HEK293 (cell line): ENCODE data around the gene RPS5.

Experiments used
- GFI1B ChIP-seq: fragments of 450-650 bp; formaldehyde crosslinking; IDR thresholded peaks from 2 replicates; pipeline ENCODE4 v1.5.1; 2016; ENCODE audit warnings: missing biosample characterization, missing genetic modification characterization
- KLF16 ChIP-seq: fragments of 450-650 bp; formaldehyde crosslinking; IDR thresholded peaks from 2 replicates; pipeline ENCODE4 v1.5.1; 2017; ENCODE audit warnings: missing biosample characterization, missing genetic modification characterization
- KLF8 ChIP-seq: fragments of 450-650 bp; formaldehyde crosslinking; IDR thresholded peaks from 2 replicates; pipeline ENCODE4 v1.5.1; 2016; ENCODE audit warnings: missing biosample characterization, missing genetic modification characterization
- MYNN ChIP-seq: fragments of 450-650 bp; formaldehyde crosslinking; IDR thresholded peaks from 2 replicates; pipeline ENCODE4 v1.5.1; 2016; ENCODE audit warnings: missing biosample characterization, missing genetic modification characterization, borderline replicate concordance
- SP3 ChIP-seq: fragments of 450-650 bp; formaldehyde crosslinking; IDR thresholded peaks from 2 replicates; pipeline ENCODE4 v1.5.1; 2016; ENCODE audit warnings: missing biosample characterization, missing genetic modification characterization
- TRIM28 ChIP-seq: IDR thresholded peaks from 2 replicates; pipeline ENCODE4 v1.6.1; 2011; ENCODE audit warnings: low read length, control low read depth, borderline replicate concordance
- ZBTB20 ChIP-seq: fragments of 450-650 bp; formaldehyde crosslinking; IDR thresholded peaks from 2 replicates; pipeline ENCODE4 v1.5.1; 2016; ENCODE audit warnings: missing biosample characterization, missing genetic modification characterization
- ZBTB21 ChIP-seq: fragments of 450-650 bp; formaldehyde crosslinking; IDR thresholded peaks from 2 replicates; pipeline ENCODE4 v1.5.1; 2017; ENCODE audit warnings: missing biosample characterization, missing genetic modification characterization
- ZIC2 ChIP-seq: fragments of 450-650 bp; formaldehyde crosslinking; IDR thresholded peaks from 2 replicates; pipeline ENCODE4 v1.5.1; 2016; ENCODE audit warnings: missing biosample characterization, missing genetic modification characterization
- ZNF133 ChIP-seq: fragments of 450-650 bp; formaldehyde crosslinking; IDR thresholded peaks from 2 replicates; pipeline ENCODE4 v1.5.1; 2016; ENCODE audit warnings: missing biosample characterization, missing genetic modification characterization
- ZNF140 ChIP-seq: fragments of 450-650 bp; formaldehyde crosslinking; IDR thresholded peaks from 2 replicates; pipeline ENCODE4 v1.5.1; 2016; ENCODE audit warnings: missing biosample characterization, missing genetic modification characterization
- ZNF175 ChIP-seq: fragments of 450-650 bp; formaldehyde crosslinking; IDR thresholded peaks from 2 replicates; pipeline ENCODE4 v1.5.1; 2016; ENCODE audit warnings: missing biosample characterization, missing genetic modification characterization
- ZNF335 ChIP-seq: fragments of 450-650 bp; formaldehyde crosslinking; conservative IDR thresholded peaks from 2 replicates; pipeline ENCODE4 v1.5.1; 2016; ENCODE audit warnings: missing biosample characterization, missing genetic modification characterization
- ZNF37A ChIP-seq: fragments of 450-650 bp; IDR thresholded peaks from 2 replicates; pipeline ENCODE4 v1.5.1; 2018; ENCODE audit warnings: missing biosample characterization, missing genetic modification characterization
- ZNF416 ChIP-seq: fragments of 450-650 bp; formaldehyde crosslinking; IDR thresholded peaks from 2 replicates; pipeline ENCODE4 v1.5.1; 2016; ENCODE audit warnings: missing biosample characterization, missing genetic modification characterization
- ZNF621 ChIP-seq: fragments of 450-650 bp; formaldehyde crosslinking; IDR thresholded peaks from 2 replicates; pipeline ENCODE4 v1.5.1; 2017; ENCODE audit warnings: missing biosample characterization, missing genetic modification characterization
- ZNF658 ChIP-seq: fragments of 450-650 bp; formaldehyde crosslinking; IDR thresholded peaks from 2 replicates; pipeline ENCODE4; 2016; ENCODE audit warnings: missing biosample characterization, missing genetic modification characterization
- ZNF664 ChIP-seq: fragments of 450-650 bp; formaldehyde crosslinking; IDR thresholded peaks from 2 replicates; pipeline ENCODE4 v1.5.1; 2016; ENCODE audit warnings: missing biosample characterization, missing genetic modification characterization
- ZNF76 ChIP-seq: fragments of 450-650 bp; formaldehyde crosslinking; IDR thresholded peaks from 2 replicates; pipeline ENCODE4; 2016; ENCODE audit warnings: low read depth, missing biosample characterization, missing genetic modification characterization, borderline replicate concordance
- ZNF830 ChIP-seq: fragments of 450-650 bp; IDR thresholded peaks from 2 replicates; pipeline ENCODE4 v1.5.0; 2018; ENCODE audit warnings: missing biosample characterization, missing genetic modification characterization, low read depth, mild to moderate bottlenecking, moderate library complexity
- TF ChIP-seq, protein P1 (sequence below): fragments of 450-650 bp; formaldehyde crosslinking; IDR thresholded peaks from 2 replicates; pipeline ENCODE4 v1.5.1; 2017; ENCODE audit warnings: missing biosample characterization, missing genetic modification characterization
- TF ChIP-seq, protein P2 (sequence below): fragments of 450-650 bp; formaldehyde crosslinking; IDR thresholded peaks from 2 replicates; pipeline ENCODE4 v1.5.1; 2016; ENCODE audit warnings: missing biosample characterization, missing genetic modification characterization
- TF ChIP-seq, protein P3 (sequence below): fragments of 450-650 bp; formaldehyde crosslinking; IDR thresholded peaks from 2 replicates; pipeline ENCODE4 v1.5.1; 2016; ENCODE audit warnings: missing biosample characterization, missing genetic modification characterization
- TF ChIP-seq, protein P4 (sequence below): fragments of 450-650 bp; formaldehyde crosslinking; conservative IDR thresholded peaks from 2 replicates; pipeline ENCODE4 v1.5.1; 2016; ENCODE audit warnings: low read depth, missing biosample characterization, missing genetic modification characterization
- TF ChIP-seq, protein P5 (sequence below): fragments of 450-650 bp; formaldehyde crosslinking; IDR thresholded peaks from 2 replicates; pipeline ENCODE4 v1.5.1; 2016; ENCODE audit warnings: missing biosample characterization, missing genetic modification characterization

RPS5 gene

DNA sequence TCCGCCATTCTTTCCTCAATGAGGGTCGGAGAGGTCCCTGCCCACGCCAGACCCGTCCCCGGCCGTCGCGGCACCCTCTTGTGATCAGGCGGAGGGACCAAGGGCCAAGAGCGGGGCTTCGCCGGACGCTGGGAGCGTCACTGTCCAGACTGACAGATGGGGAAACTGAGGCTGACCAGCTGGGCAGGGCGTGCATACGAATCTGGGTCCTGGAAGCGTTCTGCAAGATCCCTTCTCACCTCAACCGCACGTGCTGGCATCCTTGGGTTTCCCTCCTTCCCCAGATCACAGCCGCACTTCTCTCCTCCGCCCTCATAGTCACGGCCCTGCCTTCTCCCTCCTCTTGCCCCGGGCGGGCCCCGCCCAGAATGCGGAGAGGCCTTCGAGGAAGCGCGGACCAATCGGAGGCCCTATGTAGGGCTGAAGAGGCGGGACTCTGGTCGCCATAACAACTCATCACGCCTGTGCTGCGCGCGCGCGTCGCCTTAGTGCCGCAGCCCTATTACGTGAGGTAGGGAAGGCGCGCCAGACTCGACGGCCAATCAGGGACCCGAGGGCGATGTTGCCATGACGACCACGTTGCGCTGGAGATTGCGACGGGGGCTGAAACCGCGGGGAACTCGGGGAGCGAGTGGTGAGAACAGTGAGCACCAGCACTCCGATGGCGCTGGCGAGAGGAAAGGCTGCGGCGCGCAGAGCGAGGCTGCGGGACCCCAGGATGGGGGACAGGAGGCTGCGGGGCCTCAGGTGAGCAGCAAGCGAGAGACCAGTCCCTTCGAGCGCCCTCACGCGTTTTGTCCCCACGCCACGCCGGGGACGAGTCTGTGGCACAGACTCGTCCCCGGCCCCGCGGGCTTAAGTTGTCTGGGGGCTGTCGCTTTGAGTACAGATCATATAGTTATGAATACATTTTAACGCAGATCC is 14.1 kb downstream of the RPS5 start (continued):
- TF ChIP-seq ZNF335 (tag by site-specific recombination) = peak; percentile 57
- TF ChIP-seq ZNF133 (tag by site-specific recombination) = no peak
- TF ChIP-seq, protein P1, sequence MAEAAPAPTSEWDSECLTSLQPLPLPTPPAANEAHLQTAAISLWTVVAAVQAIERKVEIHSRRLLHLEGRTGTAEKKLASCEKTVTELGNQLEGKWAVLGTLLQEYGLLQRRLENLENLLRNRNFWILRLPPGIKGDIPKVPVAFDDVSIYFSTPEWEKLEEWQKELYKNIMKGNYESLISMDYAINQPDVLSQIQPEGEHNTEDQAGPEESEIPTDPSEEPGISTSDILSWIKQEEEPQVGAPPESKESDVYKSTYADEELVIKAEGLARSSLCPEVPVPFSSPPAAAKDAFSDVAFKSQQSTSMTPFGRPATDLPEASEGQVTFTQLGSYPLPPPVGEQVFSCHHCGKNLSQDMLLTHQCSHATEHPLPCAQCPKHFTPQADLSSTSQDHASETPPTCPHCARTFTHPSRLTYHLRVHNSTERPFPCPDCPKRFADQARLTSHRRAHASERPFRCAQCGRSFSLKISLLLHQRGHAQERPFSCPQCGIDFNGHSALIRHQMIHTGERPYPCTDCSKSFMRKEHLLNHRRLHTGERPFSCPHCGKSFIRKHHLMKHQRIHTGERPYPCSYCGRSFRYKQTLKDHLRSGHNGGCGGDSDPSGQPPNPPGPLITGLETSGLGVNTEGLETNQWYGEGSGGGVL (tag by site-specific recombination) = no peak
- peak; percentile 35; the same call in 1 of the 2 replicates for TF ChIP-seq ZIC2 (tag by site-specific recombination)
- TF ChIP-seq, protein P2, sequence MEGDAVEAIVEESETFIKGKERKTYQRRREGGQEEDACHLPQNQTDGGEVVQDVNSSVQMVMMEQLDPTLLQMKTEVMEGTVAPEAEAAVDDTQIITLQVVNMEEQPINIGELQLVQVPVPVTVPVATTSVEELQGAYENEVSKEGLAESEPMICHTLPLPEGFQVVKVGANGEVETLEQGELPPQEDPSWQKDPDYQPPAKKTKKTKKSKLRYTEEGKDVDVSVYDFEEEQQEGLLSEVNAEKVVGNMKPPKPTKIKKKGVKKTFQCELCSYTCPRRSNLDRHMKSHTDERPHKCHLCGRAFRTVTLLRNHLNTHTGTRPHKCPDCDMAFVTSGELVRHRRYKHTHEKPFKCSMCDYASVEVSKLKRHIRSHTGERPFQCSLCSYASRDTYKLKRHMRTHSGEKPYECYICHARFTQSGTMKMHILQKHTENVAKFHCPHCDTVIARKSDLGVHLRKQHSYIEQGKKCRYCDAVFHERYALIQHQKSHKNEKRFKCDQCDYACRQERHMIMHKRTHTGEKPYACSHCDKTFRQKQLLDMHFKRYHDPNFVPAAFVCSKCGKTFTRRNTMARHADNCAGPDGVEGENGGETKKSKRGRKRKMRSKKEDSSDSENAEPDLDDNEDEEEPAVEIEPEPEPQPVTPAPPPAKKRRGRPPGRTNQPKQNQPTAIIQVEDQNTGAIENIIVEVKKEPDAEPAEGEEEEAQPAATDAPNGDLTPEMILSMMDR (tag by site-specific recombination) = peak; percentile 44; the same call in 1 of the 2 replicates
- no peak for TF ChIP-seq ZNF664 (tag by site-specific recombination)
- TF ChIP-seq ZNF658 (tag by site-specific recombination) = no peak
- TF ChIP-seq, protein P3, sequence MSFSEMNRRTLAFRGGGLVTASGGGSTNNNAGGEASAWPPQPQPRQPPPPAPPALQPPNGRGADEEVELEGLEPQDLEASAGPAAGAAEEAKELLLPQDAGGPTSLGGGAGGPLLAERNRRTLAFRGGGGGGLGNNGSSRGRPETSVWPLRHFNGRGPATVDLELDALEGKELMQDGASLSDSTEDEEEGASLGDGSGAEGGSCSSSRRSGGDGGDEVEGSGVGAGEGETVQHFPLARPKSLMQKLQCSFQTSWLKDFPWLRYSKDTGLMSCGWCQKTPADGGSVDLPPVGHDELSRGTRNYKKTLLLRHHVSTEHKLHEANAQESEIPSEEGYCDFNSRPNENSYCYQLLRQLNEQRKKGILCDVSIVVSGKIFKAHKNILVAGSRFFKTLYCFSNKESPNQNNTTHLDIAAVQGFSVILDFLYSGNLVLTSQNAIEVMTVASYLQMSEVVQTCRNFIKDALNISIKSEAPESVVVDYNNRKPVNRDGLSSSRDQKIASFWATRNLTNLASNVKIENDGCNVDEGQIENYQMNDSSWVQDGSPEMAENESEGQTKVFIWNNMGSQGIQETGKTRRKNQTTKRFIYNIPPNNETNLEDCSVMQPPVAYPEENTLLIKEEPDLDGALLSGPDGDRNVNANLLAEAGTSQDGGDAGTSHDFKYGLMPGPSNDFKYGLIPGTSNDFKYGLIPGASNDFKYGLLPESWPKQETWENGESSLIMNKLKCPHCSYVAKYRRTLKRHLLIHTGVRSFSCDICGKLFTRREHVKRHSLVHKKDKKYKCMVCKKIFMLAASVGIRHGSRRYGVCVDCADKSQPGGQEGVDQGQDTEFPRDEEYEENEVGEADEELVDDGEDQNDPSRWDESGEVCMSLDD (tag by site-specific recombination) = peak; percentile 41
- TF ChIP-seq ZNF830 (tag by site-specific recombination) = no peak
- no peak for TF ChIP-seq ZBTB21 (tag by site-specific recombination)
- no peak for TF ChIP-seq ZNF175 (tag by site-specific recombination)
- TF ChIP-seq, protein P4, sequence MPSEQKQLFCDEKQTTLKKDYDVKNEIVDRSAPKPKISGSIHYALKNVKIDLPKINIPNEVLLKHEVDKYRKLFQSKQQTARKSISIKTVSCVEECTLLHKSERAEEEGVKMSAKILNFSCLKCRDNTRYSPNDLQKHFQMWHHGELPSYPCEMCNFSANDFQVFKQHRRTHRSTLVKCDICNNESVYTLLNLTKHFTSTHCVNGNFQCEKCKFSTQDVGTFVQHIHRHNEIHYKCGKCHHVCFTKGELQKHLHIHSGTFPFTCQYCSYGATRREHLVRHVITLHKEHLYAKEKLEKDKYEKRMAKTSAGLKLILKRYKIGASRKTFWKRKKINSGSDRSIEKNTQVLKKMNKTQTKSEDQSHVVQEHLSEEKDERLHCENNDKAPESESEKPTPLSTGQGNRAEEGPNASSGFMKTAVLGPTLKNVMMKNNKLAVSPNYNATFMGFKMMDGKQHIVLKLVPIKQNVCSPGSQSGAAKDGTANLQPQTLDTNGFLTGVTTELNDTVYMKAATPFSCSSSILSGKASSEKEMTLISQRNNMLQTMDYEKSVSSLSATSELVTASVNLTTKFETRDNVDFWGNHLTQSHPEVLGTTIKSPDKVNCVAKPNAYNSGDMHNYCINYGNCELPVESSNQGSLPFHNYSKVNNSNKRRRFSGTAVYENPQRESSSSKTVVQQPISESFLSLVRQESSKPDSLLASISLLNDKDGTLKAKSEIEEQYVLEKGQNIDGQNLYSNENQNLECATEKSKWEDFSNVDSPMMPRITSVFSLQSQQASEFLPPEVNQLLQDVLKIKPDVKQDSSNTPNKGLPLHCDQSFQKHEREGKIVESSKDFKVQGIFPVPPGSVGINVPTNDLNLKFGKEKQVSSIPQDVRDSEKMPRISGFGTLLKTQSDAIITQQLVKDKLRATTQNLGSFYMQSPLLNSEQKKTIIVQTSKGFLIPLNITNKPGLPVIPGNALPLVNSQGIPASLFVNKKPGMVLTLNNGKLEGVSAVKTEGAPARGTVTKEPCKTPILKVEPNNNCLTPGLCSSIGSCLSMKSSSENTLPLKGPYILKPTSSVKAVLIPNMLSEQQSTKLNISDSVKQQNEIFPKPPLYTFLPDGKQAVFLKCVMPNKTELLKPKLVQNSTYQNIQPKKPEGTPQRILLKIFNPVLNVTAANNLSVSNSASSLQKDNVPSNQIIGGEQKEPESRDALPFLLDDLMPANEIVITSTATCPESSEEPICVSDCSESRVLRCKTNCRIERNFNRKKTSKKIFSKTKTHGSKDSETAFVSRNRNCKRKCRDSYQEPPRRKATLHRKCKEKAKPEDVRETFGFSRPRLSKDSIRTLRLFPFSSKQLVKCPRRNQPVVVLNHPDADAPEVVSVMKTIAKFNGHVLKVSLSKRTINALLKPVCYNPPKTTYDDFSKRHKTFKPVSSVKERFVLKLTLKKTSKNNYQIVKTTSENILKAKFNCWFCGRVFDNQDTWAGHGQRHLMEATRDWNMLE (tag by site-specific recombination) = no peak
- TF ChIP-seq ZNF37A (tag by site-specific recombination) = peak; percentile 75; the same call in 1 of the 2 replicates
- TF ChIP-seq TRIM28 = no peak
- TF ChIP-seq, protein P5, sequence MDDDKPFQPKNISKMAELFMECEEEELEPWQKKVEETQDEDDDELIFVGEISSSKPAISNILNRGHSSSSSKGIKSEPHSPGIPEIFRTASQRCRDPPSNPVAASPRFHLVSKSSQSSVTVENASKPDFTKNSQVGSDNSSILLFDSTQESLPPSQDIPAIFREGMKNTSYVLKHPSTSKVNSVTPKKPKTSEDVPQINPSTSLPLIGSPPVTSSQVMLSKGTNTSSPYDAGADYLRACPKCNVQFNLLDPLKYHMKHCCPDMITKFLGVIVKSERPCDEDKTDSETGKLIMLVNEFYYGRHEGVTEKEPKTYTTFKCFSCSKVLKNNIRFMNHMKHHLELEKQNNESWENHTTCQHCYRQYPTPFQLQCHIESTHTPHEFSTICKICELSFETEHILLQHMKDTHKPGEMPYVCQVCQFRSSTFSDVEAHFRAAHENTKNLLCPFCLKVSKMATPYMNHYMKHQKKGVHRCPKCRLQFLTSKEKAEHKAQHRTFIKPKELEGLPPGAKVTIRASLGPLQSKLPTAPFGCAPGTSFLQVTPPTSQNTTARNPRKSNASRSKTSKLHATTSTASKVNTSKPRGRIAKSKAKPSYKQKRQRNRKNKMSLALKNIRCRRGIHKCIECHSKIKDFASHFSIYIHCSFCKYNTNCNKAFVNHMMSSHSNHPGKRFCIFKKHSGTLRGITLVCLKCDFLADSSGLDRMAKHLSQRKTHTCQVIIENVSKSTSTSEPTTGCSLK (tag by site-specific recombination) = no peak
- no peak for TF ChIP-seq GFI1B (tag by site-specific recombination)
- no peak for TF ChIP-seq ZNF621 (tag by site-specific recombination)
- TF ChIP-seq KLF8 (tag by site-specific recombination) = no peak
- TF ChIP-seq KLF16 (tag by site-specific recombination) = peak; percentile 25; the same call in 1 of the 2 replicates
- no peak for TF ChIP-seq ZNF140 (tag by site-specific recombination)
- no peak for TF ChIP-seq ZNF76
- TF ChIP-seq ZBTB20 = 0 out of 2 replicates have a peak, but pooled peaks have one; percentile 9
- no peak for TF ChIP-seq ZNF416 (tag by site-specific recombination)
- peak; percentile 83; the same call in 1 of the 2 replicates for TF ChIP-seq MYNN (tag by site-specific recombination)
- TF ChIP-seq SP3 = peak; percentile 92
